ENCODE data around the gene GNAL.

GRCh38 chr18:11674119-11674518 is 14.9 kb upstream of the GNAL start:
- TF ChIP-seq, protein P1, sequence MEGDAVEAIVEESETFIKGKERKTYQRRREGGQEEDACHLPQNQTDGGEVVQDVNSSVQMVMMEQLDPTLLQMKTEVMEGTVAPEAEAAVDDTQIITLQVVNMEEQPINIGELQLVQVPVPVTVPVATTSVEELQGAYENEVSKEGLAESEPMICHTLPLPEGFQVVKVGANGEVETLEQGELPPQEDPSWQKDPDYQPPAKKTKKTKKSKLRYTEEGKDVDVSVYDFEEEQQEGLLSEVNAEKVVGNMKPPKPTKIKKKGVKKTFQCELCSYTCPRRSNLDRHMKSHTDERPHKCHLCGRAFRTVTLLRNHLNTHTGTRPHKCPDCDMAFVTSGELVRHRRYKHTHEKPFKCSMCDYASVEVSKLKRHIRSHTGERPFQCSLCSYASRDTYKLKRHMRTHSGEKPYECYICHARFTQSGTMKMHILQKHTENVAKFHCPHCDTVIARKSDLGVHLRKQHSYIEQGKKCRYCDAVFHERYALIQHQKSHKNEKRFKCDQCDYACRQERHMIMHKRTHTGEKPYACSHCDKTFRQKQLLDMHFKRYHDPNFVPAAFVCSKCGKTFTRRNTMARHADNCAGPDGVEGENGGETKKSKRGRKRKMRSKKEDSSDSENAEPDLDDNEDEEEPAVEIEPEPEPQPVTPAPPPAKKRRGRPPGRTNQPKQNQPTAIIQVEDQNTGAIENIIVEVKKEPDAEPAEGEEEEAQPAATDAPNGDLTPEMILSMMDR (IDR thresholded peaks at IDR 0.05; ENCODE audit: insufficient read depth, low read length, poor library complexity, severe bottlenecking), result no peak
- TF ChIP-seq EZH2phosphoT487 (conservative IDR thresholded peaks at IDR 0.05; ENCODE audit: low read length), result no peak
